GM18508 (cell line): ENCODE data around the gene RCE1.
"Not testable (repeated sequence)": the region's sequence is repeated elsewhere in the genome, so short reads cannot be mapped to it uniquely, and the experiment has no call there.

ENCODE experiments used
- ATAC-seq: cut with Tn5 transposase; IDR thresholded peaks from one replicate; pipeline ENCODE4 v1.9.1; 2021; ENCODE audit warnings: moderate number of reproducible peaks; ENCODE audit not compliant: insufficient read depth, unreplicated experiment

The RCE1 gene

GRCh38 chr11:66842896-66843775 lies at the start of gene RCE1:
Gene RCE1 (plus strand): TSS chr11:66843441. CDS start chr11:66843456, 15 bp downstream.
- ATAC-seq = no peak

- ATAC-seq = not testable (repeated sequence)
Measured at GRCh38 chr11:66799815-66800214, 43.4 kb upstream of the RCE1 start.

GRCh38 chr11:66800720-66801428 lies 42.4 kb upstream of the RCE1 start:
- ATAC-seq = no peak

- no peak for ATAC-seq
Measured at GRCh38 chr11:66809592-66809991, 33.6 kb upstream of the RCE1 start.

- ATAC-seq = no peak
Measured at GRCh38 chr11:66810576-66811185, 32.6 kb upstream of the RCE1 start.

- no peak for ATAC-seq
Measured at GRCh38 chr11:66814678-66815077, 28.6 kb upstream of the RCE1 start.

DNA sequence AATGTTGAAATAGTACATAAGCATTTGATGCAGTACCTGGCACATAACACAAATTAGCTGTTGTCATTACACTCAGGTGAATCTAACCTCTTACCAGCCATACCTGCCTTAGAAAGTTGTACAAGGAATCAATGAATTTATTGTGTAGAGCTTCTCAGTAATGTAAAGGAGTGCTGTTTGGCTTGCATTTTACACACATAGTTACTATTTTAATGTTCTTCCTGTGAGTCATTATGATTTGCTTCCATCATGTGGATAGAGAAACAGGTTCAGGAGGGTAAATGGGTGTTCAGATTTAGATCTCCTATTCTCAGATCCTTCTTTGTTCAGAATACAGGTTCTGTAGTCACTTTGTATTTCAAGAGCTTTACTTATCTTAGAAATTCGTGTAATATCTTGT lies 27.6 kb upstream of the RCE1 start:
- no peak for ATAC-seq

DNA sequence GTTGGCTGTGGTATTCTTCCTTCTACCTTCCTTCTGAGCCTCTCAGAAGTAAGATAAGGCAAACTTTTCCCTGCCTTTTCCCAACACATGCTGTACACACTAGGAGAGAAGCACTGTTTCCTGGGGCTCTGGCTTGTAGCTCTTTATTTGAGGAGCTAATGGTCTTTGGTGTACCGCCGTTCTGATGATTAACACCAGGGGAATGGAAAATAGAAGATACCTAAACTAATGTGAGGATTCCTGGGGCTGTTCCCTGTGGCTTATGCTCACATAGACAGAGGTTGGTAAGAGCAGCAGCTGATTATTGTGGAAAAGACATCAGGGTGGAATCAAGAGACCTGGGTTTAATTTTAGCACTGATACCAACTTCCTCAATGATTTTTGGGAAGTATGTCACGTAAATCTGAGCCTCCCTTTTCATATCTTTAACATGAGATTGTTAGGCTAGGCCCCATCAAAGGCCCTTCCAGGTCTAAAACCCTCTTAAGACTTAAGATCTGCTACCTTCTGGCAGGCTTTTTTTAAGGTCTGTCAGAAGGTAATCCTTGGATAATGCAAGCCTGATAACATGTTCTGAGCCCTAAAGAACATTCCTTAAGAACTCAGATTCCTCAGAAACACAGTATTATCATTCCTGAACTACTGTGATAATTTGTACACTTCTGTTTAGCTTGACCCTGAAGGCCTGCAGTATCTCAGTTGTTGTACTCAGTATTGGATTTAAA lies 24.8 kb upstream of the RCE1 start:
- ATAC-seq = no peak

- ATAC-seq = no peak
Measured at GRCh38 chr11:66820381-66820780, 22.9 kb upstream of the RCE1 start.

DNA sequence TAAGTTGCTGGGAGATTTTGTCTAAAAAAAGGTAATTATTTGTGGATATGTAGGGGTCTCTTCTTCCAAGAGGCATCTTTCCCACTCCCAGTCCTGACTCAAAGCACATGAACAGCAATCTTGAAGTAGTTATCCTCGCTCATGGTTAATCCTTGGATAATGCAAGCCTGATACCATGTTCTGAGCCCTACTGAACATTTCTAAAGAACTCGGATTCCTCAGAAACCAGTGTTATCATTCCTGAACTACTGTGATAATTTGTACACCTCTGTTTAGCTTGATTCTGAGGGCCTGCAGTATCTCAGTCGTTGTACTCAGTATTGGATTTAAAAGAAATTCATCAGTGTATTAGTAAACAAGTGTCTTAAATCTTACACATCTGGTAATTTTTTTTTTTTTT lies 22.3 kb upstream of the RCE1 start:
- ATAC-seq = no peak

DNA sequence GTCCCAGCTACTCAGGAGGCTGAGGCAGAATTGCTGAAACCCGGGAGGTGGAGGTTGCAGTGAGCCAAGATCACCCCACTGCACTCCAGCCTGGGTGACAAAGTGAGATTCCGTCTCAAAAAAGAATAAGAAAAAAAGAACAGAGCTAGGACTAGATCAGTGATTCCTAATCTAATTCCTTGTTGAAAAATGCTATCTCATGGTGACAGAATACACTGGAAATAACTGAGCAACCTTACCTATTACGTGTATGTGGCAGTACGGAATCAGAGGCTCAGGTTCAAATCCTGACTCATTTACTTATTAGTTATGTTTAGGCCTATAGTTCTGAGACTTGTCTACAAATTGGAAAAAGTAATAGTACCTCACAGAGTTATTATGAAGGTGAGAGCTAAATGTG lies 19.5 kb upstream of the RCE1 start:
- ATAC-seq = no peak

DNA sequence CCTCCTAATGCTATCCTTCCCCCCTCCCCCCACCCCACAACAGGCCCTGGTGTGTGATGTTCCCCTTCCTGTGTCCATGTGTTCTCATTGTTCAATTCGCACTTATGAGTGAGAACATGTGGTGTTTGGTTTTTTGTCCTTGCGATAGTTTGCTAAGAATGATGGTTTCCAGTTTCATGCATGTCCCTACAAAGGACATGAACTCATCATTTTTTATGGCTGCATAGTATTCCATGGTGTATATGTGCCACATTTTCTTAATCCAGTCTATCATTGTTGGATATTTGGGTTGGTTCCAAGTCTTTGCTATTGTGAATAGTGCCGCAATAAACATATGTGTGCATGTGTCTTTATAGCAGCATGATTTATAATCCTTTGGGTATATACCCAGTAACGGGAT lies 18.7 kb upstream of the RCE1 start:
- ATAC-seq = not testable (repeated sequence)

GRCh38 chr11:66834539-66834845 lies 8.7 kb upstream of the RCE1 start:
- ATAC-seq = no peak

DNA sequence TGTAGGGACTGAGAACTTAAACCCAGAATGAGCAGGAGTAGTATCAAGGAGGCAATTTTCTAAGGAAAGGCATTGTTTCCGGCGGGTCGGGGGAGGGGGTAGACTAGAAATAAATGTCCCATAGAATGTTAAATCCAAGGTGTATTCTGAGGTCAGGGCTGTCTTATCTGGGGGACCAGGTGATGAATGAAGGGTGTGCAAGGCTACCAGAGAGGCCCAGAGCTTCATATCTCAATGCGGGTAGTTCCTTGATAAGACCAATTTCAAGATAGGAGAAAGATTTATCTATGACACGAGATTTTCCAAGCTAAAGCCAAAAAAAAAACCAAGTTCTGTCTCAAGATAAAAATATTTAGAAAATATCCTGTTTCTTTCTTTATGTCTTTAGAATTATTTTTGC lies 8.3 kb upstream of the RCE1 start:
- ATAC-seq = no peak

GRCh38 chr11:66835768-66836405 lies 7.4 kb upstream of the RCE1 start:
- ATAC-seq = no peak

GRCh38 chr11:66840317-66841091 lies 2.7 kb upstream of the RCE1 start:
- no peak for ATAC-seq

DNA sequence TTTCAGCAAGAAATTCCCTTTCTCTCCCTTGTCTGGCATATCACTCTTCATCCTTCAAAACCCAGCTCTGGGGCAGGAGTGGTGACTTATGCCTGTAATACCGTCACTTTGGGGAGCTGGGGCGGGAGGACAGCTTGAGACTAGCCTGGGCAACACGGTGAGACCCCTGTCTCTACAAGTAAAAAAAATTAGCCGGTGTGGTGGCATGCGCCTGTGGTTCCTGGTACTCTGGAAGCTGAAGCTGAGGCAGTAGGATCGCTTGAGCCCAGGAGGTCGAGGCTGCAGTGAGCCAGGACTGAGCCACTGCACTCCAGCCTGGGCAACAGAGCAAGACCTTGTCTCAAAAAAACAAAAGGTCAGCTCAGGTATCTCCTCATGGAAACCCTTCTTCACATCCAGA lies 1.4 kb upstream of the RCE1 start:
- ATAC-seq = no peak

GRCh38 chr11:66842501-66842895 lies 743 bp upstream of the RCE1 start:
- no peak for ATAC-seq

GRCh38 chr11:66843776-66844495 lies 695 bp downstream of the RCE1 start:
- ATAC-seq = no peak
